Ishikawa (cell line): ENCODE results near the gene ACSF3.

ENCODE experiments used
- CEBPB ChIP-seq: IDR thresholded peaks from 2 replicates; pipeline ENCODE4 v1.6.1; 2012
- CREB1 ChIP-seq: IDR thresholded peaks from 2 replicates; pipeline ENCODE4 v1.6.1; 2012; ENCODE audit warnings: low read depth
- EGR1 ChIP-seq: IDR thresholded peaks from 2 replicates; pipeline ENCODE4 v1.6.1; 2012
- EP300 ChIP-seq: IDR thresholded peaks from 2 replicates; pipeline ENCODE4 v1.6.1; 2012; ENCODE audit warnings: borderline replicate concordance
- FOXM1 ChIP-seq: IDR thresholded peaks from 2 replicates; pipeline ENCODE4 v1.6.1; 2012; ENCODE audit warnings: low read depth, borderline replicate concordance
- NFIC ChIP-seq: IDR thresholded peaks from 2 replicates; pipeline ENCODE4 v1.6.1; 2012
- RAD21 ChIP-seq: IDR thresholded peaks from 2 replicates; pipeline ENCODE4 v1.6.1; 2012; ENCODE audit warnings: low read depth
- TAF1 ChIP-seq: IDR thresholded peaks from 2 replicates; pipeline ENCODE4 v1.6.1; 2012; ENCODE audit warnings: low read depth, mild to moderate bottlenecking
- TCF12 ChIP-seq: IDR thresholded peaks from 2 replicates; pipeline ENCODE4 v1.6.1; 2012; ENCODE audit warnings: low read depth
- TEAD4 ChIP-seq: IDR thresholded peaks from 2 replicates; pipeline ENCODE4 v1.6.1; 2012
- YY1 ChIP-seq: IDR thresholded peaks from 2 replicates; pipeline ENCODE4 v1.6.1; 2012; ENCODE audit warnings: low read depth
- ZBTB7A ChIP-seq: IDR thresholded peaks from 2 replicates; pipeline ENCODE4 v1.6.1; 2012; ENCODE audit warnings: low read depth
- TF ChIP-seq, protein P1 (sequence below): IDR thresholded peaks from 2 replicates; pipeline ENCODE4 v1.6.1; 2012
- TF ChIP-seq, protein P2 (sequence below): IDR thresholded peaks from 2 replicates; pipeline ENCODE4 v1.6.1; 2012; ENCODE audit warnings: low read depth, mild to moderate bottlenecking
- TF ChIP-seq, protein P3 (sequence below): IDR thresholded peaks from 2 replicates; pipeline ENCODE4 v1.6.1; 2012

The ACSF3 gene

DNA sequence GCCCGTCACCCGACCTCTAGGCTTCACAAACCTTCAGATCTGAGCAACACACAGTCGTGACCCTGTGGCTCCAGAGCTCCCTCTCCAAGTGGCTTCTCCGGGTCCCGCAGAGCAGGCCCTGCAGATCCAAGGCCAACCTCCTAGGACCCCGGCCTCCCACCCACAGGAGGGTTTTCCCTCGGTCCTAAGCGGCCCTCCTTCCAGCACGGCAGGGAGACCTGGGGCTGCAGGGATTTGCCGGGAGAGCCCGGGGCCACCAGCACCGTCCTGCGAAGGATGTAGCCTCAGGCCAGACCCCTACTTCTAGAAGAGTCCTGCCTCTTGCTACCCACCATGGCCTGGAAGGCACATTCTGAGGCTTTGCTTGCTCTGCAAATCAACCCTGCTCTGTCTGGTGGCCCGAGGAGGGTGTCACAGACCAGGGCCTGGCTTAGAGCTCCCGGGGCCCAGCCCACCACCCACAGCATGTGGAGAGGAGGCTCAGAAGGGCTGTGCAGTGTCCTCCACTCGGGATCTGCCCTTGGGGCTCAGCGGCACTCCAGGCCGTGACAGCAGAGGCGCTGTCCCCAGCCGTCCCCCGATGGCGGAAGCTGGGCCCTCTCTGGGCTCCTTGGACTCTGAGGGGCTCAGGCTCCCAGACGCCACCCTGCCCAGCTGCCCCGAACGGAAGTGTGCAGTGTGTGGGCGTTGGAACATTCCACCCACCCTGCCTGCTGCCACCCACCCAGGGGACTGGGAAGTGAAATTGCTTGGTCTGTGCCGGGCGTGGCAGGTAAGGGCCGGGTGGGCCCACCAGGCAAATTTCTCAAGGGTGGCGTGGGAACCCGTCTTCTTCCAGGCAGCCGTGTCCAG lies 28.8 kb upstream of the ACSF3 start:
- TF ChIP-seq TCF12 (no peak), EGR1 (no peak), TEAD4 (no peak), CREB1 (no peak), YY1 (no peak)
- TF ChIP-seq, protein P1, sequence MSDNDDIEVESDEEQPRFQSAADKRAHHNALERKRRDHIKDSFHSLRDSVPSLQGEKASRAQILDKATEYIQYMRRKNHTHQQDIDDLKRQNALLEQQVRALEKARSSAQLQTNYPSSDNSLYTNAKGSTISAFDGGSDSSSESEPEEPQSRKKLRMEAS: no peak

DNA sequence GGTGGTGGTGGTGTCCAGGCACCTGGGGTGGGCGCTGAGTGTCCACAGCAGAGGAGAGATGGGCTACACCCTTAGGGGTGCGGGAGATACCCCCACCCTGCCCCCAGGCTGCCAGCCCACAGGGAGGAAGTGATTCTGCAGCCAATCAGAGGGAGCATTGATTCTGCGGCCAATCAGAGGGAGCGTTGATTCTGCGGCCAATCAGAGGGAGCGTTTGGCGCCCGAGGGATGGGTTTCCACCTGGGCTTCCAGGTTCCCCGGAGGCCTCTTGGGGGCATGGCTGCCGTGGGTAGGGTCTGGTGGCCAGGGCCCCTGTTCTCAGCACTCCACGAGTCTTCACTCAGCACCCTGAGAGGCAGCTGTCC lies 28.2 kb upstream of the ACSF3 start:
- TF ChIP-seq, protein P2, sequence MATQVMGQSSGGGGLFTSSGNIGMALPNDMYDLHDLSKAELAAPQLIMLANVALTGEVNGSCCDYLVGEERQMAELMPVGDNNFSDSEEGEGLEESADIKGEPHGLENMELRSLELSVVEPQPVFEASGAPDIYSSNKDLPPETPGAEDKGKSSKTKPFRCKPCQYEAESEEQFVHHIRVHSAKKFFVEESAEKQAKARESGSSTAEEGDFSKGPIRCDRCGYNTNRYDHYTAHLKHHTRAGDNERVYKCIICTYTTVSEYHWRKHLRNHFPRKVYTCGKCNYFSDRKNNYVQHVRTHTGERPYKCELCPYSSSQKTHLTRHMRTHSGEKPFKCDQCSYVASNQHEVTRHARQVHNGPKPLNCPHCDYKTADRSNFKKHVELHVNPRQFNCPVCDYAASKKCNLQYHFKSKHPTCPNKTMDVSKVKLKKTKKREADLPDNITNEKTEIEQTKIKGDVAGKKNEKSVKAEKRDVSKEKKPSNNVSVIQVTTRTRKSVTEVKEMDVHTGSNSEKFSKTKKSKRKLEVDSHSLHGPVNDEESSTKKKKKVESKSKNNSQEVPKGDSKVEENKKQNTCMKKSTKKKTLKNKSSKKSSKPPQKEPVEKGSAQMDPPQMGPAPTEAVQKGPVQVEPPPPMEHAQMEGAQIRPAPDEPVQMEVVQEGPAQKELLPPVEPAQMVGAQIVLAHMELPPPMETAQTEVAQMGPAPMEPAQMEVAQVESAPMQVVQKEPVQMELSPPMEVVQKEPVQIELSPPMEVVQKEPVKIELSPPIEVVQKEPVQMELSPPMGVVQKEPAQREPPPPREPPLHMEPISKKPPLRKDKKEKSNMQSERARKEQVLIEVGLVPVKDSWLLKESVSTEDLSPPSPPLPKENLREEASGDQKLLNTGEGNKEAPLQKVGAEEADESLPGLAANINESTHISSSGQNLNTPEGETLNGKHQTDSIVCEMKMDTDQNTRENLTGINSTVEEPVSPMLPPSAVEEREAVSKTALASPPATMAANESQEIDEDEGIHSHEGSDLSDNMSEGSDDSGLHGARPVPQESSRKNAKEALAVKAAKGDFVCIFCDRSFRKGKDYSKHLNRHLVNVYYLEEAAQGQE: no peak
- TF ChIP-seq CEBPB (no peak), EGR1 (no peak)
- TF ChIP-seq, protein P1: no peak

DNA sequence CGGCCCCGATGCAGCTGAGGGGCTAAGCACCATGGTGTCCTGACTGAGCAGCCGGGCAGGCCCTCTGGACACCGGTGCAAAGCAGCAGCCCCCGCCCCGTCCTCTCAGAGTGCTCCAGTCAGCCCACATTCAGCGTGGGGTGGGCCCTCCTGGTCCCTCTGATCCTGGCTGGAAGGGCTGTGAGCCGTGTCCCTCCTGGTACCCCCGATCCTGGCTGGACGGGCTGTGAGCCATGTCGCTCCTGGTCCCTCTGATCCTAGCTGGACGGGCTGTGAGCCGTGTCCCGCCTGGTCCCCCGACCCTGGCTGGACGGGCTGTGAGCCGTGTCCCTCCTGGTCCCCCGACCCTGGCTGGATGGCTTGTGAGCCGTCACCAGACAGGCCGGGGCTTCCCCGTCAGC lies 26.9 kb upstream of the ACSF3 start:
- no peak for TF ChIP-seq FOXM1
- TF ChIP-seq TCF12: no peak
- TF ChIP-seq YY1: no peak
- TF ChIP-seq CEBPB: no peak
- TF ChIP-seq NFIC: no peak
- no peak for TF ChIP-seq RAD21
- TF ChIP-seq, protein P3, sequence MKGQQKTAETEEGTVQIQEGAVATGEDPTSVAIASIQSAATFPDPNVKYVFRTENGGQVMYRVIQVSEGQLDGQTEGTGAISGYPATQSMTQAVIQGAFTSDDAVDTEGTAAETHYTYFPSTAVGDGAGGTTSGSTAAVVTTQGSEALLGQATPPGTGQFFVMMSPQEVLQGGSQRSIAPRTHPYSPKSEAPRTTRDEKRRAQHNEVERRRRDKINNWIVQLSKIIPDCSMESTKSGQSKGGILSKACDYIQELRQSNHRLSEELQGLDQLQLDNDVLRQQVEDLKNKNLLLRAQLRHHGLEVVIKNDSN: no peak
- no peak for TF ChIP-seq ZBTB7A
- no peak for TF ChIP-seq EGR1
- TF ChIP-seq CREB1: no peak
- TF ChIP-seq EP300: no peak
- TF ChIP-seq, protein P2: no peak
- TF ChIP-seq TEAD4: no peak
- TF ChIP-seq TAF1: no peak
- TF ChIP-seq, protein P1: no peak

DNA sequence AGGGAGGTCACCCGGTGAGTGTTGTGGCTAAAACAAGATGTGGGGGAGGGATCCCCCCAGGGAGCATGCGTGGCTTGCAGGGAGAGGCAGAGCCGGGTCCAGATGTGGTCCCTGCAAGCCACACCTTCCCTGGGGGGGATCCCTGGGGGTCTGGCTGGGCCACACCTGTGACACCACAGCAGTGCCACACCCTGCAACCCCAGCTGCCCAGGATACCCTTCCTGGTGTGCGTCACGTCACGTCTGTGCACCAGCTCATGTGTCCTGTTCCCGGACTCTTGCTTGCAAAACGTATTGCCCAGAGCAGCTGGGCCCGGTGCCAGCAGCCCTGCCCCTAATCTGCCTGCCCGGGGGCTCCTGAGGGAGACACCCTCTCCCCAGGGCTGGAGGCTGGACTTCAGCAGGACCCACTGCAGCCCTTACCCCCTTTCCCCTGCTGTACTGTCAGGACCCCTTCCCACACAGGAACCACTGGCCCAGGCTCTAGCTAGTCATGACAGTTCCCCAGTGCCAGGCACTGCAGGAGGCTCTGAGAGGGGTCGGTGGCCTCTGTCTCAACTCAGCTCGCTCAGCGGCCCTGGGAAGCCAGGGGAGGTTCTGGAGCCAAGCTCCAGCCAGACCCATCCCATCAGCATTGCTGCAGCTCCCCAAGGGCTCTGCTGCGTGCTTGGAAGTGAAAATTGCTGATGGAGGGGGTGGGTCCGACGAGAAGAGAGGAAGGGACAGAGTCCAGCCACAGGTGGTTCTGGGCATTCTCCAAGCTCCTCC lies 25.8 kb upstream of the ACSF3 start:
- TF ChIP-seq, protein P2: no peak
- TF ChIP-seq, protein P3: no peak
- TF ChIP-seq CREB1: no peak
- no peak for TF ChIP-seq EP300
- no peak for TF ChIP-seq CEBPB
- TF ChIP-seq ZBTB7A: no peak
- no peak for TF ChIP-seq NFIC
